Neuronal stem cell (in vitro differentiated cells): ENCODE results near the gene CYCS.

Source experiments
- DNase-seq: peaks from one replicate; pipeline ENCODE4 v3.0.0-alpha.2; 2013; ENCODE audit warnings: low spot score
- H2AFZ ChIP-seq: one replicate; pipeline ENCODE4 v1.6.1; 2013; ENCODE audit warnings: mild to moderate bottlenecking, low read length, inconsistent platforms
- H2AK5ac ChIP-seq: 2 replicates; pipeline ENCODE4 v1.6.1; 2013; ENCODE audit warnings: low read depth, mild to moderate bottlenecking, inconsistent platforms, low read length, moderate library complexity, mixed read lengths
- H2BK120ac ChIP-seq: 2 replicates; pipeline ENCODE4 v1.6.1; 2013; ENCODE audit warnings: low read depth, mild to moderate bottlenecking, inconsistent platforms, low read length, moderate library complexity, mixed read lengths
- H2BK12ac ChIP-seq: one replicate; pipeline ENCODE4 v1.6.1; 2013; ENCODE audit warnings: low read length, inconsistent platforms
- H2BK15ac ChIP-seq: 2 replicates; pipeline ENCODE4 v1.6.1; 2013; ENCODE audit warnings: mild to moderate bottlenecking, low read length, inconsistent platforms, mixed read lengths
- H2BK5ac ChIP-seq: one replicate; pipeline ENCODE4 v1.6.1; 2013; ENCODE audit warnings: inconsistent platforms, mild to moderate bottlenecking, low read length, moderate library complexity
- H3K14ac ChIP-seq: one replicate; pipeline ENCODE4 v1.6.1; 2013; ENCODE audit warnings: low read length, inconsistent platforms
- H3K18ac ChIP-seq: 2 replicates; pipeline ENCODE4 v1.6.1; 2013; ENCODE audit warnings: low read length, inconsistent platforms
- H3K23ac ChIP-seq: 2 replicates; pipeline ENCODE4 v1.6.1; 2013; ENCODE audit warnings: low read depth, mild to moderate bottlenecking, mixed read lengths, low read length, inconsistent platforms; ENCODE audit not compliant: poor library complexity
- H3K27ac ChIP-seq: replicated peaks from 3 replicates; pipeline ENCODE4 v1.5.1; 2013; ENCODE audit warnings: low read length, inconsistent platforms
- H3K27me3 ChIP-seq, 3 experiments: 2 replicates each; pipeline ENCODE4 v1.6.1; 2013; ENCODE audit warnings: low read length in 3 of 3, mild to moderate bottlenecking in 2 of 3, inconsistent platforms in 1 of 3, low read depth in 1 of 3, mixed read lengths in 1 of 3, moderate library complexity in 1 of 3; ENCODE audit not compliant: control insufficient read depth in 3 of 3, insufficient read depth in 3 of 3
- H3K36me3 ChIP-seq, 2 donors: replicated peaks in 1 of 2; 2 replicates each; pipeline ENCODE4 v1.6.1; 2013; ENCODE audit warnings: low read length in 2 of 2; ENCODE audit not compliant: control insufficient read depth in 2 of 2, insufficient read depth in 2 of 2
- H3K4ac ChIP-seq: 2 replicates; pipeline ENCODE4 v1.6.1; 2013; ENCODE audit warnings: inconsistent platforms, mild to moderate bottlenecking, low read length, moderate library complexity
- H3K4me1 ChIP-seq, 2 donors: 1 replicate in 1 of 2; 2 replicates in 1 of 2; pipeline ENCODE4 v1.6.1; 2013; ENCODE audit warnings: low read length in 2 of 2, low read depth in 1 of 2; ENCODE audit not compliant: control insufficient read depth in 2 of 2, insufficient read depth in 1 of 2
- H3K4me2 ChIP-seq: one replicate; pipeline ENCODE4 v1.6.1; 2013; ENCODE audit warnings: mild to moderate bottlenecking, low read length, inconsistent platforms; ENCODE audit not compliant: insufficient read depth, poor library complexity, severe bottlenecking
- H3K4me3 ChIP-seq, 2 donors: 2 replicates each; pipeline ENCODE4 v1.5.1; 2013; ENCODE audit warnings: low read length in 2 of 2, mild to moderate bottlenecking in 2 of 2, inconsistent platforms in 1 of 2, moderate library complexity in 1 of 2
- H3K79me1 ChIP-seq: one replicate; pipeline ENCODE4 v1.6.1; 2013; ENCODE audit warnings: low read depth, mild to moderate bottlenecking, inconsistent platforms, low read length, moderate library complexity
- H3K9ac ChIP-seq: one replicate; pipeline ENCODE4 v1.6.1; 2013; ENCODE audit warnings: mild to moderate bottlenecking, low read depth, low read length, inconsistent platforms; ENCODE audit not compliant: poor library complexity
- H3K9me3 ChIP-seq, 2 donors: replicated peaks in 1 of 2; 2 replicates each; pipeline versions ENCODE3 to v1.6.1; 2013; ENCODE audit warnings: low read length in 2 of 2, mild to moderate bottlenecking in 2 of 2, inconsistent platforms in 1 of 2, low read depth in 1 of 2, mixed read lengths in 1 of 2, moderate library complexity in 1 of 2; ENCODE audit not compliant: control insufficient read depth in 2 of 2, insufficient read depth in 1 of 2
- H4K8ac ChIP-seq: one replicate; pipeline ENCODE4 v1.6.1; 2013; ENCODE audit warnings: low read depth, mild to moderate bottlenecking, inconsistent platforms, low read length, moderate library complexity
- H4K91ac ChIP-seq: one replicate; pipeline ENCODE4 v1.6.1; 2013; ENCODE audit warnings: low read length, low read depth, mild to moderate bottlenecking, inconsistent platforms; ENCODE audit not compliant: poor library complexity
- WGBS, 2 donors: extraction: QIAGEN DNeasy Blood & Tissue Kit; methylation state at CpG; one replicate each; pipeline ENCODE4 v1.1.7; 2013; ENCODE audit warnings: missing lambda C conversion rate in 2 of 2, mixed read lengths in 1 of 2; ENCODE audit not compliant: insufficient read length in 2 of 2, insufficient replicate concordance in 1 of 2; ENCODE audit errors: extremely low coverage in 2 of 2; 5-methylcytosine and 5-hydroxymethylcytosine counted together

CYCS gene

DNA sequence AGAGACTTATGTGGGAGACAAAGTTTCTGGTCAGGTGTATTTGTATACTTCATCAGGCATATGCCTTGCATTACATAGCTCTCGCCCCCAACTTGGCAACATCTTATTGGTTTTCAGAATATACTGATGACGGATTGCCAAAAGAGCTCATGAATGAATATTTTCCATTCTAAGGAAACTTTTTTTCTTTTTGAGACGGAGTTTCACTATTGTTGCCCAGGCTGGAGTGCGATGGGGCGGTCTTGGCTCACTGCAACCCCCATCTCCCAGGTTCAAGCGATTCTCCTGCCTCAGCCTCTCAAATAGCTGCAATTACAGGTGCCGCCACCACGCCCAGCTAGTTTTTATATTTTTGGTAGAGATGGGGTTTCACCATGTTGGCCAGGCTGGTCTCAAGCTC is 6.0 kb downstream of the CYCS start:
- Histone ChIP-seq H2AFZ (no peak overlapping the region), H3K18ac (no peak overlapping the region), H4K91ac (no peak overlapping the region), H2BK120ac (no peak overlapping the region), H3K79me1 (no peaks in the 10 kb centered on the region), H3K9me3 (no peaks in the 10 kb centered on the region), H3K27ac (no peak overlapping the region), H2BK15ac (no peak overlapping the region), H3K4ac (no peak overlapping the region), H4K8ac (no peak overlapping the region), H2AK5ac (no peak overlapping the region), H3K9ac (no peak overlapping the region), H3K4me1 (peaks cover 0 to under 1% of the 10 kb centered on the region in 2 donors), H3K23ac (no peak overlapping the region), H2BK12ac (no peak overlapping the region), H3K27me3 (no peaks in the 10 kb centered on the region), H2BK5ac (no peak overlapping the region), H3K4me2 (no peak overlapping the region), H3K14ac (no peak overlapping the region), H3K36me3 (peaks cover 11 to 47% of the 10 kb centered on the region in 2 donors), H3K4me3 (no peak overlapping the region)
- DNase-seq, result no peak
- no CpG with 5 or more reads among the region's 8 CpGs for WGBS, 2 donors

DNA sequence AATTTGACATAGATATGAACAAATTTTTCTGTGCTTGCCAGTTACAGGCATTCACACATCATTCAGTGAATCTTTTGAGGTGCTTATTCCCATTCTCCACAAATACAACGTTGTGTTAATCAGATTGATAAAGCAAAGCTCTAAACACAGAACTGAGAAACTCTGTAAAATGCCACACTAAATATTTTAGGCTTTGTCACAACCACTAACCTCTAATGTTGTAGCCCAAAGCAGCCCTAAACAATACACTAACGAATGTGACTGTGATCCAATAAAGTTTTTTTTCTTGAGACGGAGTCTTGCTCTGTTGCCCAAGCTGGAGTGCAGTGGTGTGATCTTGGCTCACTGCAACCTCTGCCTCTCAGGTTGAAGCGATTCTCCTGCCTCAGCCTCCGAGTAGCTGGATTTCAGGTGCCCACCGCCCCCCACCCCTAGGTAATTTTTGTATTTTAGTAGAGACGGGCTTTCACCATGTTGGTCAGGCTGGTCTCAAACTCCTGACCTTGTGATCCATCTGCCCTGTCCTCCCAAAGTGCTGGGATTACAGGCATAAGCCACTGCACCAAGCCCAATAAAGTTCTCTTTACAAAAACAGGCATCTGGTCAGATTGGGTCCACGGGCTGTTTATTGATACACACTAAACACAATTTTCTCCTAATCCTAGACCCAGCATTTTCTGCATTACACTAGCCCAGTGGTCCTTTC is 6.9 kb downstream of the CYCS start:
- no peak for DNase-seq

DNA sequence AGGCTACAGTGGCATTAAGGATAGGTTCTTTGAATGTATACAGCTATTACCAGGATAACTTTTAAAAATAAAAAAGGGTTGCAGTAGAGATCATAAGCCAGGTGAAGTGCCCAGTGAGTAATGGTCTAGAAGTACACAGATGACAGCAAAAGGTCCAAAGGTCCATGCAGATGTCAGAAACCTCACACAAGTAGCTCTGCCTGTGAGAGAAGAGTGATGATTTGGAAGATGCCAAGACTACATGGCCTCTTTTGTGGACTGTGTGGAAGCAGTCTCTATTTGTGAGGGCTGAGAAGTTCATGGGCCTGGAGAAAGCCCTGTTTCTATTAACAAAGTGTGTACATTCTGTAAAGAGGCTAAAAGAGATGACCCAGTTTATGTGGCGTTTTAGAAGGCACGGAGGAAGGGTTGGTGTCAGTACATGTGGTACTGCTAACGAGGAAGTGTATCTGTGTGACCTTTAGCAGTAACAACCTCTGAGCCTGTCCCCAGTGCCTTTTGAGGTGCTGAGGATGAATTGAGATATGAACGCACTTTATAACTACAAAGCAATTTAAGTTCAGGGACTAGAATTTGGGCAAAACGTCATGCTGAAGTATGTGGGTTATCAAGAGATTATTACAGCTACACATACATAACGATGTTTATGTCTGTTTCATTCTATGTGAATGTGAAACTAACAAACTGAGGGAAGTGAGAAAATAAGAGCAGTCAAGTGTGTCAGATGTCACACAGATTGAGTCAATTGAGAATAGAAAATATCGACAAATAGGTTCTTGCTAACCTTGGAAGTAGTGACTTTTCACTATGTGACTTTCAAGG is 7.6 kb downstream of the CYCS start:
- no peak overlapping the region for H3K4ac ChIP-seq
- H3K4me1 ChIP-seq, result no peaks in the 10 kb centered on the region
- no peak for DNase-seq
- no CpG with 5 or more reads among the region's 7 CpGs for WGBS, 2 donors
- no peak overlapping the region for H2BK120ac ChIP-seq
- H3K4me2 ChIP-seq, result no peak overlapping the region
- H2AFZ ChIP-seq, result no peak overlapping the region
- no peak overlapping the region for H2AK5ac ChIP-seq
- H2BK12ac ChIP-seq, result no peak overlapping the region
- no peak overlapping the region for H2BK5ac ChIP-seq
- H3K14ac ChIP-seq, result no peak overlapping the region
- H4K91ac ChIP-seq, result no peak overlapping the region
- no peak overlapping the region for H2BK15ac ChIP-seq
- no peak overlapping the region for H3K27ac ChIP-seq
- no peaks in the 10 kb centered on the region for H3K79me1 ChIP-seq
- peaks cover 9 to 39% of the 10 kb centered on the region in 2 donors for H3K36me3 ChIP-seq
- no peak overlapping the region for H3K23ac ChIP-seq
- no peak overlapping the region for H4K8ac ChIP-seq
- H3K9me3 ChIP-seq, result no peaks in the 10 kb centered on the region
- no peak overlapping the region for H3K18ac ChIP-seq
- no peaks in the 10 kb centered on the region for H3K27me3 ChIP-seq
- no peak overlapping the region for H3K9ac ChIP-seq
- H3K4me3 ChIP-seq, result no peak overlapping the region

More for the DNA sequence above, 6.9 kb downstream of the CYCS start:
- Histone ChIP-seq H3K4ac (no peak overlapping the region), H3K27ac (no peak overlapping the region), H3K4me1 (no peaks in the 10 kb centered on the region), H3K36me3 (peaks cover 11 to 47% of the 10 kb centered on the region in 2 donors), H4K91ac (no peak overlapping the region), H3K9ac (no peak overlapping the region), H2AFZ (no peak overlapping the region), H3K79me1 (no peaks in the 10 kb centered on the region), H2BK12ac (no peak overlapping the region), H3K14ac (no peak overlapping the region), H4K8ac (no peak overlapping the region), H3K18ac (no peak overlapping the region), H2BK15ac (no peak overlapping the region), H3K9me3 (no peaks in the 10 kb centered on the region), H2BK120ac (no peak overlapping the region), H2BK5ac (no peak overlapping the region), H3K23ac (no peak overlapping the region), H3K4me2 (no peak overlapping the region), H3K4me3 (no peak overlapping the region), H2AK5ac (no peak overlapping the region), H3K27me3 (no peaks in the 10 kb centered on the region)
- no CpG with 5 or more reads among the region's 8 CpGs for WGBS, 2 donors

DNA sequence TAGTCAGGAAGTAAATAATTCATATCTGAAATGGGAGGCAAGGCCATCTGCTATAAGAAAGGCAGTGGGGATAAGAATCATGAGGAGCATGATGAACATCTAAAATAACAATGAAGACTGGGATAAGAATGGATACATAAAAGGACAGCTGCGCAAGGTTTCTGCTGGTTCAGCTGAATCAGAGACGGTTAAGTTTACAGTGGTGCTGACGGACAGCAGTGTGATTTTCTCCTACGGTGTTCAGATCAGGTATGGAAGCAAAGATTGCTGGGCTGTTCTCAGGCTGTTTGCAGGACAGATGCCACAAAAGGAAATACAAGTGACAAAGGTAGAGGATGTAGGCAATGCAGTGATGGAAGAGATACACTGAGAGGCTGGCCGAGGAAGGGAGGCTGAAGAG is 8.4 kb downstream of the CYCS start:
- Histone ChIP-seq H2AK5ac (no peak overlapping the region), H3K9me3 (no peaks in the 10 kb centered on the region), H2BK12ac (no peak overlapping the region), H2AFZ (no peak overlapping the region), H3K36me3 (peaks cover 5 to 31% of the 10 kb centered on the region in 2 donors), H3K4me1 (no peaks in the 10 kb centered on the region), H3K27ac (no peak overlapping the region), H3K27me3 (no peaks in the 10 kb centered on the region), H2BK120ac (no peak overlapping the region), H3K18ac (no peak overlapping the region), H4K91ac (no peak overlapping the region), H3K4me2 (no peak overlapping the region), H4K8ac (no peak overlapping the region), H3K14ac (no peak overlapping the region), H2BK5ac (no peak overlapping the region), H2BK15ac (no peak overlapping the region), H3K4ac (no peak overlapping the region), H3K4me3 (no peak overlapping the region), H3K23ac (no peak overlapping the region), H3K79me1 (no peaks in the 10 kb centered on the region), H3K9ac (no peak overlapping the region)
- no peak for DNase-seq
- no CpG with 5 or more reads among the region's 5 CpGs for WGBS, 2 donors
